Mucosa of descending colon (tissue), 3 donors: ENCODE results near the gene GSKIP. TPM values are rescaled to one million over a fixed set of nuclear protein-coding genes. Genes with fewer than 3 reads are reported as not detected.
A peak's percentile ranks its signal among the peaks of the same experiment; 100 is the strongest.

Experiments used
- ATAC-seq: fragments of 200-7000 bp; cut with Tn5 transposase; one replicate; pipeline ENCODE4 v1.9.1; 2020; ENCODE audit warnings: mild to moderate bottlenecking, moderate library complexity
- DNase-seq, 3 donors: peaks; one replicate each; pipeline ENCODE4 v3.0.0-alpha.2; 2020
- H3K36me3 ChIP-seq: fragments of 200-600 bp; one replicate; pipeline ENCODE4 v1.8.0; 2021; ENCODE audit warnings: low read depth, mild to moderate bottlenecking
- H3K4me1 ChIP-seq: fragments of 200-600 bp; one replicate; pipeline ENCODE4 v1.8.0; 2021; ENCODE audit warnings: low read depth, mild to moderate bottlenecking
- H3K4me3 ChIP-seq: fragments of 200-600 bp; one replicate; pipeline ENCODE4 v1.8.0; 2021; ENCODE audit warnings: mild to moderate bottlenecking
- H3K9me3 ChIP-seq: fragments of 200-600 bp; one replicate; pipeline ENCODE4 v1.8.0; 2021; ENCODE audit warnings: mild to moderate bottlenecking
- CTCF ChIP-seq: fragments of 200-600 bp; IDR thresholded peaks from one replicate; pipeline ENCODE4 v1.8.0; 2022; ENCODE audit warnings: antibody characterized with exemption, mild to moderate bottlenecking
- intact Hi-C, 2 donors: fragments of 100-400 bp; cut with DNase I in 1 of 2; cut with micrococcal nuclease in 1 of 2; formaldehyde crosslinking; loops; one replicate each; pipeline versions ENCODE4 v1.11.0 to v1.11.1; 2022; cut with DNase I, micrococcal nuclease
- total RNA-seq, 3 donors: library from RNA; stranded (reverse); fragmentation: NEBNext Ultra II Directional in 2 of 3; extraction: Animal tissue kit (Norgen Biotek cat#: 25700) in 2 of 3; gene quantifications; one replicate each; pipeline versions ENCODE4 v1.2.1 to v1.2.4, GENCODE V29; 2021 to 2023
- donor health status: DM: no; HTN: no; CAD: no; lungs with moderate emphysema.
- donor health status: DM: no; HTN: no; CAD: no.
- donor health status: DM: no; HTN: yes; CAD: no.

The GSKIP gene
- total RNA-seq, 3 donors from 2014 or later = 81.3 to 143 (median 128) TPM

DNA sequence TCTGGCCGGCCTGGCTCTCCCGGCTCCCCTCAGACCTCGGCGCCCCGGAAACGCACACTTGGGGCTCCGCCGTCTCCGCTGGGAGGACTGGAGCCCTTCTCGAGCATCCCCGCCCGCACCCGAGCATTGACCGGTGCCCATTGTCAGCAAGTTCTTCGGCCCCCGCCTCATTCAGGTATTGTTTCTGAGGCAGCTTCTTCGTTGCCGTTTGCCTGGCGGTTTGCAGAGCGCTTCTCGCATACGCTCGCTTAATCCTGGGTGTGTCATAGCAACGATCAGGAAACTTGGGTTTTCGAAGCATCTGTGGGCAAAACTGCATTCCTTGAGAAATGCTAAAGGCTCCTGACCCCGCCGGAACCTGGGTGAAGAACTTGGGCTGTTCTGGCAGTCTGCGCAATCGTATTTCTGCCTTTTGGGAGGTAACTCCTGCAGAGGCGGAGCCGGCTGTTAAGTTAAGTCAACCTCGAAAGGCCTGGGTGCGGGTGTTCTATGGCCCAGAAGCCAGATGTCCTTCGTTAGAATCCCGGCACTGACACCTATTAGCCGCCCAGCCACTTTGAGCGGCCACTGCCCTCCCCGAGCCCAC, 518 bp downstream of the GSKIP start:
- Histone ChIP-seq H3K36me3 (no peaks in the 10 kb centered on the region), H3K9me3 (no peaks in the 10 kb centered on the region), H3K4me3 (peak overlapping the region; percentile 95), H3K4me1 (peaks cover 33% of the 10 kb centered on the region)
- no peak for TF ChIP-seq CTCF
- ATAC-seq = peak; percentile 68
- DNase-seq = peak; percentile 77 to 84 (median 80)
- intact Hi-C loops = no loop called here

DNA sequence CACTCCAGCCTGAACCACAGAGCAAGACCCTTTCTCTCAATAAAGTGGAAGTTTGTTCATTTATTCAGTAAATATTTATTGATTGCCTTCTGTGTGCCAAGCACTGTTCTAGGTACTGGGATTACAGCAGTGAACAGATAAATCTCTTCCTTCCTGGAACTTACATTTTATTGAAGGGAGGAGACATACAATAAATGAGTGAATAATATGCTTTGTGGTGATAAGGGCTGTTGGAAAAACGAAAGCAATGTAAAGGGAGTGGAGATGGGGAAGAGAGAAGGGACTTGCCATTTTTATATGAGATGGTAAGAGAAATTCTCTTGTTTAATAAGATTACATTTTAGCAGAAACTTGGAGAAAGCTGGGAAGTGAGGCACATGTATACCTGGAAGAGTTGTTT, 1.6 kb downstream of the GSKIP start:
- Histone ChIP-seq H3K4me3 (no peak overlapping the region), H3K9me3 (no peaks in the 10 kb centered on the region), H3K4me1 (peaks cover 29% of the 10 kb centered on the region), H3K36me3 (no peaks in the 10 kb centered on the region)
- peak; percentile 58 for ATAC-seq
- TF ChIP-seq CTCF = no peak
- peak in 1 of 3 donors; percentile 14 for DNase-seq
- intact Hi-C loops = no loop called here

GRCh38 chr14:96368534-96368933, 5.2 kb downstream of the GSKIP start:
- TF ChIP-seq CTCF = no peak
- Histone ChIP-seq H3K4me3 (no peak overlapping the region), H3K4me1 (peaks cover 18% of the 10 kb centered on the region), H3K36me3 (no peaks in the 10 kb centered on the region), H3K9me3 (no peaks in the 10 kb centered on the region)
- DNase-seq (no peak), ATAC-seq (no peak)
- intact Hi-C loops = no loop called here

DNA sequence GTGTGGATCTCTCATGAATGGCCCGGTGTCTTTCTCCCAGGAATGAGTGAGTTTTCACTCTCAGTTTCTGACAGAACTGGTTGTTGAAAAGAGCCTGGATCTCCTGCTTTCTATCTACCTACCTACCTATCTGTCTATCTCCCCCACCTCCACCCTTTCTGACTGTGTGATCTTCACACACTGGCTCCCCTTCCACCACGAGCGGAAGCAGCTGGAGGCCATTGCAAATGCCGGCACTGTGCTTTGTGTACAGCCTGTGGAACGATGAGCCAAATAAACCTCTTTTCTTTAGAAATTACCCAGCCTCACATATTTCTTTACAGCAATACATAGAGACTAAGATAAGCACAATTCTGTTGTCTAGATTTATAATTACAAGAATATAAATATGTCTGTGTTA, 7.2 kb downstream of the GSKIP start:
- no peak for ATAC-seq
- no peak for DNase-seq
- peaks cover 9% of the 10 kb centered on the region for H3K4me1 ChIP-seq
- H3K9me3 ChIP-seq = no peaks in the 10 kb centered on the region
- intact Hi-C loops = no loop called here
- no peaks in the 10 kb centered on the region for H3K36me3 ChIP-seq
- H3K4me3 ChIP-seq = no peak overlapping the region
- TF ChIP-seq CTCF = no peak

DNA sequence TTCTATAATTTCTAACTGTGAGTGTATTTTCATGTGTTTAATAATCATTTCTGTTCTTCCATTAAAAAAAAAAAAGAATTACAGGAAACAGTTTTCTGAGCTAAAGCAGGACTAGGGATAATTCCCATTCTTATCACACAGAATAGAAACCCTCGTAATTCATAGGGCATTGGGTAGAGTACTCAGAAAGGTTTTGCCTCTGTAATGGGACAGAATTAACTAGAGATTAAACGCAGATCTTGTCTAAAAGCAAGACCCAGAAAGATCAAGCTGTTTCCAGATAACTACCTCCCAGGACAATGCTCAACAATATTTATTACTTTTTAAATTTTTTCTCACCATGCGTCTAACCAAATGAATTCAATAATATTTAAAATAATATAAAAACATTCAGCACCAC, 10.2 kb downstream of the GSKIP start:
- H3K36me3 ChIP-seq = no peaks in the 10 kb centered on the region
- no peak overlapping the region for H3K4me3 ChIP-seq
- no peaks in the 10 kb centered on the region for H3K9me3 ChIP-seq
- no peak for ATAC-seq
- DNase-seq = no peak
- intact Hi-C loops = no loop called here
- TF ChIP-seq CTCF = no peak
- peaks cover 7% of the 10 kb centered on the region for H3K4me1 ChIP-seq

DNA sequence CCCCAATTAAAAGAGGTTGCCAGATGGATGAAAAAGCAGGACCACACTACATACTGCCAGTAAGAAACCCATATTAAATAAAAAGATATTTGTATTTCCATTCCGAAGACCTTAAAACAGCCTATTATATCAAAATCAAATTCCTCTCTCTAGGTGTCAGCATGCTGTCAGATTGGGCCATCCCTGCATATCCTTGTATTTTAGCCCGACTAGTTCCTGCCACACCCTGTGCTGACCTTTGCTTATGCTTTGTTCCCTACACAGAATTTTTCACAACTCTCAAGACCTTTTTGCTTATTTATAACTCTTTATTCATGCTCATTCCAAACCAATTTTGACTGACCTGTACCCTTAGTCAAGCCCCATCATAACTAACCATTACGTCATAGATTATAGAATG, 12.8 kb downstream of the GSKIP start:
- peak; percentile 97 for ATAC-seq
- peak in 1 of 3 donors; percentile 66 for DNase-seq
- Histone ChIP-seq H3K36me3 (no peaks in the 10 kb centered on the region), H3K4me3 (no peak overlapping the region), H3K9me3 (no peaks in the 10 kb centered on the region), H3K4me1 (peaks cover 7% of the 10 kb centered on the region)
- no peak for TF ChIP-seq CTCF
- intact Hi-C loops = no loop called here
